Heart left ventricle (tissue), 16 donors: ENCODE measurements around the gene BMPR1A. TPM values are rescaled to one million over a fixed set of nuclear protein-coding genes. Genes with fewer than 3 reads are reported as not detected.

Source experiments
- ATAC-seq, 4 donors: fragments of 200-7000 bp; cut with Tn5 transposase; one replicate each; pipeline ENCODE4 v1.9.1; 2020 to 2022; ENCODE audit warnings: moderate library complexity in 4 of 4, mild to moderate bottlenecking in 3 of 4, moderate number of reproducible peaks in 1 of 4
- DNase-seq, 5 donors: peaks; one replicate each; pipeline ENCODE4 v3.0.0-alpha.2; 2020
- H3K27ac ChIP-seq, 12 donors: fragments of 200-600 bp; sonication (generic) in 4 of 12; one replicate each; pipeline versions ENCODE4 v1.5.0 to v1.8.0; 2016 to 2022; ENCODE audit warnings: mild to moderate bottlenecking in 2 of 12
- H3K27me3 ChIP-seq, 9 donors: fragments of 200-600 bp; sonication (generic) in 2 of 9; one replicate each; pipeline versions ENCODE4 v1.5.1 to v1.8.0; 2016 to 2022; ENCODE audit warnings: mild to moderate bottlenecking in 3 of 9
- H3K36me3 ChIP-seq, 9 donors: fragments of 200-600 bp; sonication (generic) in 2 of 9; one replicate each; pipeline versions ENCODE4 v1.5.0 to v1.8.0; 2018 to 2022; ENCODE audit warnings: mild to moderate bottlenecking in 2 of 9
- H3K4me1 ChIP-seq, 12 donors: fragments of 200-600 bp; sonication (generic) in 4 of 12; one replicate each; pipeline versions ENCODE4 v1.5.0 to v1.8.0; 2016 to 2022; ENCODE audit warnings: mild to moderate bottlenecking in 3 of 12
- H3K4me3 ChIP-seq, 12 donors: fragments of 200-600 bp; sonication (generic) in 4 of 12; one replicate each; pipeline versions ENCODE4 v1.5.0 to v1.8.0; 2017 to 2022; ENCODE audit warnings: mild to moderate bottlenecking in 9 of 12, moderate library complexity in 4 of 12
- H3K9me3 ChIP-seq, 12 donors: fragments of 200-600 bp; sonication (generic) in 4 of 12; one replicate each; pipeline versions ENCODE4 v1.5.0 to v1.8.0; 2016 to 2022; ENCODE audit warnings: mild to moderate bottlenecking in 1 of 12
- CTCF ChIP-seq, 12 donors: fragments of 200-600 bp; sonication (generic) in 4 of 12; IDR thresholded peaks; one replicate each; pipeline versions ENCODE4 v1.5.0 to v1.8.0; 2018 to 2022; ENCODE audit warnings: antibody characterized with exemption in 12 of 12, mild to moderate bottlenecking in 5 of 12
- POLR2A ChIP-seq, 2 donors: fragments of 450-650 bp; IDR thresholded peaks; one replicate each; pipeline ENCODE4 v1.6.1; 2017; ENCODE audit warnings: antibody characterized with exemption in 2 of 2, mild to moderate bottlenecking in 2 of 2, moderate library complexity in 2 of 2
- WGBS, 4 donors: extraction: QIAGEN DNeasy Blood & Tissue Kit in 2 of 4; methylation state at CpG; one replicate each; pipeline versions ENCODE4 v1.1.5 to v1.1.7; 2013 to 2018; 5-methylcytosine and 5-hydroxymethylcytosine counted together
- intact Hi-C, 10 donors: fragments of 100-400 bp; cut with DNase I; formaldehyde crosslinking; loops; one replicate each; pipeline versions ENCODE4 v1.11.1 to v1.14.2; 2022
- polyA plus RNA-seq, 2 donors: library from polyadenylated mRNA; stranded (reverse); fragments of 200-250 nt; gene quantifications; one replicate each; pipeline ENCODE4 v1.2.3, GENCODE V29; 2013
- total RNA-seq, 9 donors: library from RNA; depleted of rRNA in 2 of 9; stranded (reverse); fragments of >200 nt in 2 of 9; fragmentation: NEBNext Ultra II Directional in 3 of 9; extraction: Animal tissue kit (Norgen Biotek cat#: 25700) in 3 of 9; gene quantifications; one replicate each; pipeline versions ENCODE4 v1.1.0 to v1.2.4, GENCODE V29; 2016 to 2023
- donor health status: ischemic (EF 13 %, LVEDD 7.1; RV severe dilation, severe dysfunction).
- donor health status: healthy with polysubstance abuse.
- donor health status: DM: no; HTN: yes; CAD: no.
- donor health status: DM: no; HTN: no; CAD: no.
- donor health status: ischemic (EF 25% LVEDD 6.9; RV normal size, moderate dysfunction).
- donor health status: ischemic (EF 25% LVEDD 5.7; RV mildly dilated, moderate dysfunction).
- donor health status: healthy.
- donor health status: DM: yes; HTN: yes; CAD: no.
- donor health status: ischemic (EF 35%, LVEDD 5.7; RV mildly dilated, moderate dysfunction).
- donor health status: nonischemic (EF 11% LVEDD 7.7; RV severe dilation, severe dysfunction).
- donor health status: DM: yes; HTN: yes; CAD: no.
- donor health status: PGD.
- donor health status: ischemic (EF 29% LVEDD 5.4; RV normal size, mild dysfunction).
- donor health status: nonischemic (EF 23%, LVEDD 6.1; RV moderate dilation, normal function).

The BMPR1A gene
- total and polyA plus RNA-seq, 11 donors: 6.3 to 72.0 (median 40.1) TPM

DNA sequence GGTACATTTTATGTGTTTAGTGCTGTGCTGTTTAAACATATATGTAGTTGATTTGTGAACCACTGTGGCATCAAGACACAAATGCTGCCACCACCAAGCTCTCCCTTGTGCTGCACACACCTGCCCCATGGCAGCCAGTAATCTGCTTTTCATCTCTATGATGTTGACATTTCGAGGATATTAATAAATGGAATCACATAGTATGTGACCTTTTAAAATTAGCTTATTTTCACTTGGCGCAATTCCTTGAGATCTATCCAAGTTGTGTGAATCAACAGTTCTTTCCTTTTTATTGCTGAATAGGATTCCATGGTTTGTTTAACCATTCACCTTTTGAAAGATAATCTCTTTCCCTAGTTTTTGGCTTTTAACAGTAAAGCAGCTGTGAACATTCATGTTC, 73.1 kb downstream of the BMPR1A start:
- no peak for TF ChIP-seq POLR2A (IDR thresholded peaks at IDR 0.05)
- no peak for TF ChIP-seq CTCF (IDR thresholded peaks at IDR 0.05)
- H3K9me3 ChIP-seq: no peaks in the 10 kb centered on the region
- H3K4me1 ChIP-seq: peaks cover 0 to 48% (median 16%) of the 10 kb centered on the region in 12 donors
- DNase-seq (no peak), ATAC-seq (peak in 1 of 4 donors; percentile 20)
- H3K36me3 ChIP-seq: no peaks in the 10 kb centered on the region
- peak overlapping the region in 1 of 12 donors; percentile 58 for H3K27ac ChIP-seq
- H3K4me3 ChIP-seq: no peak overlapping the region
- intact Hi-C loops: no loop called here
- WGBS, 4 donors: 45 to 60% (median 53%) methylated on average over 2 of the region's 2 CpGs
- no peaks in the 10 kb centered on the region for H3K27me3 ChIP-seq

DNA sequence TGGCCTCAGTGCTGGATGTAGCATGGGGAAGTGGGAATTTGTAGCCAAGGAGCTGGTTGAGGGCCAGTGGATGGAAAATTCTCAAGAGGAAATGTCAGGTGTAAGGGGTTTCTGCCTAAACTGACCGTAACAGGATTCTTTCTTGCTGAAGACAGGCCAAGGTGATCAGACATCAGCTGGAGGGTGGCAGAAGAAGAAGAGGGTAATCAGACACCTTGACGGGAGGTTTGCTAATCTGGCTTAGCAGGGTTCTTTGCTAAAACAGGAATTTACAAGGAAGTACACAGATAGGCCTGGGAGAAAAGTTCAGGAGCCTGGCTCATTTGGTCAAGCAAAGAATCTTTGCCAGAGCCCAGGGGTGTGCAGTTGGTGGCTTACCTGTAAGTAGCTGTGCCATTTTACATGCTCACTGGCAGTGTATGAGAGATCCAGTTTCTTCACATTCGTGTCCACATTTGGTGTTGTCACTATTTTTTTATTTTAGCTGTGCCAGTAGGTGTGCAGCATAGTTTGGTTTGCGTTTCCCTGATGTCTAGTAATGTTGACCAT, 73.7 kb downstream of the BMPR1A start:
- WGBS, 4 donors: 50 to 61% (median 54%) methylated on average over 4 of the region's 4 CpGs

DNA sequence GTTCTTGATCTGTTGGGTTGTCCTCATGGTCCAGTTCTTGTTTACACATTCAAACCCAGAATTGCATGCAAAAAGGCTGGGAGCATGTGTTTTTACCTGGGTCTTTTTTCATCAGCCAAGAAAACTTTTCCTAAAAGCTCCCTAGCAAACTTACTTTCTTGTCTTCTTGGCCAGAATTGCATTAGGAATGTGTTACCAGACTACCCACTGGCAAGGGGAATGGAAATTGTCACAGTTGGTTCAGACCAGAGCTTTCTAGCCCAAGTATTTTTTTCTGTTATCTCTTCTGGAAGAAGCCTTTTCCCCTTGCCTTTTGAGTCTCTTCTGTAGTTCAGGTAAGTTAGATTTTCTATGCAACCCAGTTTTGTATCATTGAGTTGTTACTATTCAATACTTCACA, 77.5 kb downstream of the BMPR1A start:
- TF ChIP-seq CTCF (IDR thresholded peaks at IDR 0.05) (no peak), POLR2A (IDR thresholded peaks at IDR 0.05) (no peak)
- Histone ChIP-seq H3K4me1 (peaks cover 0 to 62% (median 20%) of the 10 kb centered on the region in 12 donors), H3K36me3 (no peaks in the 10 kb centered on the region), H3K9me3 (no peaks in the 10 kb centered on the region), H3K4me3 (no peak overlapping the region), H3K27me3 (no peaks in the 10 kb centered on the region), H3K27ac (no peak overlapping the region)
- no peak for ATAC-seq
- intact Hi-C loops: no loop called here
- no peak for DNase-seq

More for the DNA sequence above, 73.7 kb downstream of the BMPR1A start:
- Histone ChIP-seq H3K27ac (peak overlapping the region in 1 of 12 donors; percentile 58), H3K4me1 (peaks cover 0 to 51% (median 16%) of the 10 kb centered on the region in 12 donors), H3K9me3 (no peaks in the 10 kb centered on the region), H3K4me3 (no peak overlapping the region), H3K36me3 (no peaks in the 10 kb centered on the region), H3K27me3 (no peaks in the 10 kb centered on the region)
- DNase-seq (no peak), ATAC-seq (peak in 1 of 4 donors; percentile 25)
- intact Hi-C loops: loop anchor here in 1 of 10 donors (2.0 kb wide), 1 partner anchor 41 kb away; no protein-coding TSS in a partner anchor
- TF ChIP-seq POLR2A (IDR thresholded peaks at IDR 0.05) (no peak), CTCF (IDR thresholded peaks at IDR 0.05) (no peak)

- no peak for DNase-seq
- no peak for ATAC-seq
- intact Hi-C loops: no loop called here
- TF ChIP-seq CTCF (IDR thresholded peaks at IDR 0.05) (no peak), POLR2A (IDR thresholded peaks at IDR 0.05) (no peak)
- 61 to 78% (median 69%) methylated on average over 1 of the region's 1 CpG for WGBS, 4 donors
- peaks cover 0 to 42% (median 10%) of the 10 kb centered on the region in 12 donors for H3K4me1 ChIP-seq
- H3K27ac ChIP-seq: no peak overlapping the region
- H3K27me3 ChIP-seq: no peaks in the 10 kb centered on the region
- H3K9me3 ChIP-seq: no peaks in the 10 kb centered on the region
- peaks cover 0 to 20% (median 12%) of the 10 kb centered on the region in 9 donors for H3K36me3 ChIP-seq
- no peak overlapping the region for H3K4me3 ChIP-seq
Measured at GRCh38 chr10:86836044-86836443, 79.6 kb downstream of the BMPR1A start.
